Measurements from ENCODE around the gene TOX2. TPM values are rescaled to one million over a fixed set of nuclear protein-coding genes. Genes with fewer than 3 reads are reported as not detected.
A peak's percentile ranks its signal among the peaks of the same experiment; 100 is the strongest.

Gene TOX2
- total RNA-seq, 1 experiment from 2014 or later = 0.83 TPM

DNA sequence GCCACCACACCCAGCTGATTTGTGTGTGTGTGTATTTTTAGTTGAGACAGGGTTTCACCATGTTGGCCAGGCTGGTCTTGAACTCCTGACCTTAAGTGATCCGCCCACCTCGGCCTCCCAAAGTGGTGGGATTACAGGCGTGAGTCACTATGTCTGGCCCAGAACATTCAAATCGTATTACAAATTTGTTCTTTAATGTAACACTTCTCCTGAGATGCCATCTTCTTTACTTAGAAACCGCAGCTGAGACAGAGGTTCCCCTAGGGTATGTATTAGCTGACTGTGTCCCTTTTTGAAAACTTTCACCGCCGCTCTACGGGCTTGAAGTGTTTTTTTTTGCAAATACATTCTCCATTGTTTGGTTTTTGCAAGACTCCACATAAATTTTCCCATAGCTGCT is 62.6 kb downstream of the TOX2 start:
- peak; percentile 34 for DNase-seq (ENCODE audit: low spot score)

DNA sequence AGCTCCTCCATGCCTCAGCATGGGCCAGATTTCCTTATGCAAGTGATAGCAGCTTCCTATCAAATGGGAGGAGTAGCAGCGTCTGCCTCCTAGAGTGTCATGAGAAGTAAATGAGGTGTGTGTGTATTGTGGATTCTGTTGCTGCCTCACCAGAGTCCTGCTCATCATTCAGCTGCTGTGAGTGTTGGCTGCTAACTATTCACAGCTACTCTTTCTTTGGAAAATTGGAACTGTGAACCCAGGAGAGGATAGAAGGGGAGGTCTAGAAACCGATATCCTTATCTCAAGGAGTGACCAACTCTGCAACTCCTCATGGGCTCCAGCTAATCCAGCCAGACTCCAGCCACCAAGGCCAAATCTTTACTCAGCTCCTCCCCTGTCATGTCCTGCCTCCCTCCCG is 63.3 kb downstream of the TOX2 start:
- no peak for DNase-seq (ENCODE audit: low spot score)

DNA sequence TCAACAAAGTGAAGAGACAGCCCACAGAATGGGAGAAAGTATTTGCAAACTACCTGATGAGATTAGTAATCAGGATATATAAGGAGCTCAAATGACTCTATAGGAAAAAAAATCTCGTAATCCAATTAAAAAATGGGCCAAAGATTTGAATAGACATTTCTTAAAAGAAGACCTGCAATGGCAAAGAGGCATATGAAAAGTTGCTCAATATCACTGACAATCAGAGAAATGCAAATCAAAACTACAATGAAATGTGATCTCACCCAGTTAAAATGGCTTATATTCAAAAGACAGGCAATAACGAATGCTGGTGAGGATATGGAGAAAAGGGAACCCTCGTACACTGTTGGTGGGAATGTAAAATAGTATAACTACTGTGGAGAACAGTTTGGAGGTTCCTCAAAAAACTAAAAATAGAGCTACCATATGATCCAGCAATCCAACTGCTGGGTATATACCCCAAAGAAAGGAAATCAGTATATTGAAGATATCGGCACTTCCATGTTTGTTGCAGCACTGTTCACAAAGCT is 65.0 kb downstream of the TOX2 start:
- DNase-seq (ENCODE audit: low spot score) = no peak

DNA sequence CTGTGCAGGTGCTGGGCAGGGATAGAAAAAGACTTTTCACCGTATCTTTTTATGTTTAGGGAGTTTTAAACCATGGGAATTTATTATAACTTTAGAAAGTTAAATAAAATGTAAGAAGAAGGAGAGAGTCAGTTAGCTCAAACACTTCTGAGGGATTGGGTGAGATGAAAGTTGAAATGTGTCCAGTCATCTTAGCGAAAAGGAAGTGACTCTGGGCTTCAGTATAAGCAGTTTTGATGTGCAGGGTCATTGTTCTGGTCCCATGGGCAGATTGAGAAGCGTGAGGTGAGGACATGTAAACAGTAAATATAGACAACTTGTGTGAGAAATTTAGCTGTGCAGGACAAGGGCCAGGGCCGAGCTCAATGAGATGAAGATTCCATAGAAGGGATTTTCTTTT is 66.9 kb downstream of the TOX2 start:
- DNase-seq (ENCODE audit: low spot score) = no peak

DNA sequence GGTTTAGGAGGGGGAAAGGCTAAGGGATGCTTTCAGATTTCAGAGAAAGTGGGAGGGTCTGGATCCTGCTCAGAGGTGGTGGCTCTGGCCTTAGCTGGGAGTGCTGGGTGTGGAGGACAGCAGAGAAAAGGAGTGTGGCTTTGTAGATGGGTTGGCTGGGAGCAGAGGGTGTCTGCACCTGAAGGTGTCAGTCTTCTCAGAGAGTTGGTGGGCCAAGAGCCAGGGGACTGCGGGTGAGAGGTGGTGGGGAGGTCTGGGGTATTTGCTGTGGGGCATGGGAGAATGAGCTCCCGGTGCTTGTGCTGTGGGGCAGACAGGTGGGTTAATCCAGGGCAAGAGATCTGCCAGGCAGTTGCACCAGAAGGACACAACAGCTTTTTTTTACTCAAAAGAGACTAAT is 67.4 kb downstream of the TOX2 start:
- no peak for DNase-seq (ENCODE audit: low spot score)

DNA sequence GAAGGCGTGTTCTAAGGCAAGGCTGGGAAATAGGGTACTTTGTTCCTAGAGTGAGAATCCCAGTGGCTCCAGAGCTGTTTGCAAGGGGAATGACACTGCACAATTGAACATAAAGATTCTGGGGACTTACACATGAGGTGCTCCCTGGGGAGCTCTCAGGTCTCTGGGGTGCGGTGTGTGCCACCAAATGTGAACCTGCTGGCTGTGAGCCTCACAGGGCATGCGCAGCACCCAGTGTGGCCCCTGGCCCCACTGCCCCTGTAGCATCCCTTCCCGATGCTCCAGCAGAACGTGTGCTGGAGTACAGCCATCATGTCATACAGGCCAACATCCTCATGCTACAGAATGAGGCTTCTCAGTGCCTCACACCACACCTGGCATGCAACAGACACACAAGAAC is 68.2 kb downstream of the TOX2 start:
- no peak for DNase-seq (ENCODE audit: low spot score)

DNA sequence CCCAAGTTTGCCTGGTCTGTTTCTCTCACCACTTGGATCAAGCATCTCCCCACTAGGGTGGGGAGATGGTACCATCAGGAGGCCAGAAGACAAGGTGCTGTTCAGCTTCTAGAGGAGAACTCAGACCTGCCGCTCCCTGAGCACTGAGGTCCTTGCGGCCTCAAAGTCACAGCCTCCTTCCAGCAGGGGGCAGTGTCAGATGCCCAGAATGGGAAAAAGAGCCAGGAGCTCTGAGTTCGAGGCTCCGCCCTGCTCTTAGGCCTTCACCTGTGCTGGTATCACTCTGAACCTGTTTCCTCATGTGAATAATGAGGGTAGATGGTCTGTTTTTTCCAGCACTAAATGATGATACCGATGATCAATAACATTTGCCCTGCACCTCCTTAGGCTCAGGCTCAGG is 68.7 kb downstream of the TOX2 start:
- DNase-seq (ENCODE audit: low spot score) = no peak

DNA sequence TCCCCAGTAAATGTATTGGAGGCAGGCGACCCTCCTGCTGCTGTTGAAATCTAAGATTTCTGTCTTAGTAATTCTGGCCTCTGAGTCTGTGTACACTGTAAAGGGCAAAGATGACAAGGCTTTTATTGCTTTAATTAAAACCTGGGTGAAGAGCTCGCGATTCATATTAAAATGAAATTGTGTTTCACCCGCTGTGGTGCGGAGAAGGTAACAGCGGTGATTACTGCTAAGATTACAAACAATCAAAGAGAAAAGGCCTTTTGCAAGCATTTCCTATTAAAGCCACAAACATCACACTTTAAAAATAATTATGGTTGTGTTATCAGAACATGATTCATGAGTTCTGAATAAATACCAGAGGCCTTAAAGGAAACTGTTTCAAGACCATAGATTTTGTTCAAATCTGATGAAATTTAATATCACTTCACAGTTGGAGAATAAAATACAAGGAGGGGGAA is 69.3 kb downstream of the TOX2 start:
- no peak for DNase-seq (ENCODE audit: low spot score)

DNA sequence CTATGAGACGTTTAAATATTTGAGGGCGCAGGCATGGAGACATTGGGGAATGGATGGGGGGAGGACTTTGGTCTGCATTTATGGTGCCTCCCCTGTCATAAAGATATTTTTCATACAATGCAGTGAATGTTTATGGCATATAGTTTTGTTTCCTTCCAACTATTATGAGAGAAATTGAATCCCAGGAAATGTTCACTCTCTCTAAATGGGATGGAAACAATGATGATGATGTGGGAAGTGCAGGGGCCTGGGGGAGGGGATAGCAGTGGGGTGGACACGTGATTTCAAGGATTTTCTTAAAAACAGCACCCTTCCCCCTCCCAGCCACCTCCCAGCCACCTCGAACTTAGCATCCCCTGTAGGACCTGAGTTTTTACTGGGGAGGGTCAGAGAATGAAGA is 69.9 kb downstream of the TOX2 start:
- DNase-seq (ENCODE audit: low spot score) = no peak

DNA sequence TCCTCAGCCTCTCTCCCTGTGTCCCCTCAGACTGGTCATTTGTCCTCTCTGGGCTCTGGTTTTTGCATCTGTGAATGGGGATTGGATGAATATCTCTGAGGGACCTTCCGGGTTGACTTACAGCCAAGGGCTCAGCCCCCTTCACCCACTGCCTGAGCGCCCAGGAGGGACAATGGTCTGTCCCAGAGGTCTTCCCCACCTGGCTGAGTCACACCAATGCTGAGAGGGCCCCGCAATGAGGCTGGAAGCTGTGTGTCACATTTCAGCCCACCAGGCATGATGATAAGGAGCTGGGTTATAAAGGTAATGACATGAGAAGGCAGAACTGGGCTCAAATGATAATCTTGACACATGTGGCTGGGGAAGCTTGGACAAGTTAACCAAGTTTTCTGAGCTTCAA is 70.5 kb downstream of the TOX2 start:
- DNase-seq (ENCODE audit: low spot score) = no peak

DNA sequence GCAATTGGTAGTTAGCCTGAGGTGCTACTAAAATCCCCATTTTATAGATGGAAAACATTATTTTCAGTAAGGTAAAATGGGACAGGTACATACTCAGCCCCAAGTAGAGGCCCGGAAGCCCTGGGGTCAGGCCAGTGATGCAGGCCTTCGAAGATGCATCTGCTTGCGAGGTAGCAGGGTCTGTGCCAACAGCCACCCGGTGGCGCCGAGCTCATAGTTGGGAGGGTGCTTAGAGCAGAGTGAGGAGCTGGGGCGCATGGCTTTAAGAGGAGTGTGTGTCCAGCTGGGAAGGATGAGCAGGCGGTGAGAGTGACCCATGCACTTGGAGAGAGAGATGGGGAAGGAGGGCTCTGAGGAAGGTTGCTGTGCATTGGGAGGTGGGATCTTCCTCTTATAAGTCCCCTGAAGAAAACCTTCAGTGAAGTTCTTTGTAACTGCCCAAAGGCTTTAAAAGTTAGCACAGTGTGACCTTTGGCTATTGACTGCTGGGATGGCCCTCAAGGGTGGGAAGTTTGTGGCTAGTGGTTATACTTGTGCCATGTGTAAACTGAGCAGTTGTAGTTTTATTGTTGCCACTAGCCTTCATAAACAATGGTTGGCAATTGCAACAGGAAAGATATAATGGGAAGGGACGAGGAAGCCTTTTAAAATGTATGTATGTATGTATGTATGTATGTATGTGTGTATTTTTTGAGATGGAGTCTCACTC is 71.1 kb downstream of the TOX2 start:
- DNase-seq (ENCODE audit: low spot score) = no peak

DNA sequence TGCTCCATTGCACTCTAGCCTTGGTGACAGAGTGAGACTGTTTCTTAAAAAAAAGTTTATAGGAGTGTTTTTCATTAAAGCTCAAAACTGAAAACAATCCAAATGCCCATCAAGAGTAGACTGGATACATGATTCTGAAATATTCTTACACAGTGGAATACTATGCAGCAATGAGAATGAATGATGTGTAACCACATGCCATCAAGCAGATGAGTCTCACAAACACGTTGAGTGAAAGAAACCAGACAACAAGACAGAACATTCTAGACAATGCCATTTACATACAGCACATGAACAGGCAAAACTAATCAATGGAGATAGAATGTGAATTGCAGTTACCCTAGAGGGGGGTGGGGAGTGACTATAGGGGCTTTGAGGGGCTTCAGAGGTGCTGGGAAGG is 72.4 kb downstream of the TOX2 start:
- DNase-seq (ENCODE audit: low spot score) = no peak

DNA sequence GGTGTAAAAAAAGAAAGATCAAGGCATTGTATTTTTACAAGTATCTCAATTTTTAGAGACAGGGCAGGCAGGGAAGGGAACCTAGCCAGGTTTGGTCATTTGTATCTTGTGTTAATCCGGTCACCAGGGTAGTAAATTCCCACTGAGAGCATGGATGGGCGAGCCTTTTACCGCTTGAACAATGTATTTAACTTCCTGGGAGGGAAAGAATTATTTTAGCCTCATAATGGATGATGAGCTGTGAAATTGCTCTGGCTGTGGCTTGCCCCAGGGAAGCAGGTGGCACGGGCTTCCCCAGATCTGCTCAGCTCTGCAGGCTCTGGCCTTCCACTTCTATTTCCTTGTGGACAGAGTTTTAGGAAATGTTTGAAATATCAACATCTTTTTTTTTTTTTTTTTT is 72.9 kb downstream of the TOX2 start:
- DNase-seq (ENCODE audit: low spot score) = no peak

DNA sequence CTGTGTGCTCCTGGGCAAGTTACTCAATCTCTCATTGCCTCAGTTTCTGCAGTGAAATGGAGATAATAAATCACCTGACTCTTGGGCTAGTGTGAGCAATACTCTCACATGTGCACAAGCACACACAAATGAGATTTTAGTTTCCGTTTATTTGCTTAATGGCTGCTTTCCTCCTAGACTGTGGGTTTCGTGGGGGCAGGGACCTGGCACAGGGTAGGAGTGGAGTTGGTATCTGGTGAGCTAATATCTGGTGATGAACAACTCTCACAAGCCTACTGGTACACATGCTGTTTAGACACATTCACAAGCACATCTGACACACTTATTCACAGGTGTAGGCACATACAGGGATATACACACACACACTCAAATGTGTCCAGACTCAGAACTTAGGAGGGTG is 73.8 kb downstream of the TOX2 start:
- no peak for DNase-seq (ENCODE audit: low spot score)

DNA sequence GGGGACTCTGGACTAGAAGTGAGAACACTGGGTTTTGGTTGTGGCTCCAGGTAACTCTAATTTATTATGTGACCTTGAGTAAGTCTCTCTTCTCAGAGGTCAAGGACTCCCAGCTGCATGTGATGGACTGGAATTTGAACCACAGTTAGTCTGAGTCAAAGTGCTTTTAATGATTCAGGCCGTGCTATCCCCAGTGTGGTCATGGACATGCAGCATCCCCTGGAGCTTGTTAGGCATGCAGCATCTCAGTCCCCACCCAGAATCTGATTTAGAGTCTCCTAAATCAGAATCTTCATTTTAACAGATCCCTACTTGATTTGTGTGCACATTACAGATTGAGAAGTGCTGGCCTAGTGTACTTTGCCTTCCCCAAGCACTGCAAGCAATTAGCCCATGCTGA is 74.2 kb downstream of the TOX2 start:
- DNase-seq (ENCODE audit: low spot score) = no peak

DNA sequence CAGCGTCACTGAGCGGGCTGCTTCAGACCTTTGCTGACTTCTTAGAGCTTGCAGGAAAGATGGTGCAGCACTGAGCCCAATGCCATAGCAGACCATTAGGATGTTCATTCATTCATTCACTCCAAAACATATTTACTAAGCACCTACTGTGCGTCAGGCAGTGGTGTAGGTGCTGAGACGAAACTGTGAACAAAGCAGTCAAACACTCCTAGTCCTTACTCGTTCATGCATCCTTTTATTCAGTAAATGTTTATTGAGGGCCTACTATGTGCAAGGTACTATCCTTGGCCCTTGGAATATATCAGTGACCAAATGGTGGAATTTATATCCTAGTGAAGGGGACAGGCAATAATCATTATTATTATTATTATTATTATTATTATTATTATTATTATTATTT is 76.6 kb downstream of the TOX2 start:
- DNase-seq (ENCODE audit: low spot score) = no peak

DNA sequence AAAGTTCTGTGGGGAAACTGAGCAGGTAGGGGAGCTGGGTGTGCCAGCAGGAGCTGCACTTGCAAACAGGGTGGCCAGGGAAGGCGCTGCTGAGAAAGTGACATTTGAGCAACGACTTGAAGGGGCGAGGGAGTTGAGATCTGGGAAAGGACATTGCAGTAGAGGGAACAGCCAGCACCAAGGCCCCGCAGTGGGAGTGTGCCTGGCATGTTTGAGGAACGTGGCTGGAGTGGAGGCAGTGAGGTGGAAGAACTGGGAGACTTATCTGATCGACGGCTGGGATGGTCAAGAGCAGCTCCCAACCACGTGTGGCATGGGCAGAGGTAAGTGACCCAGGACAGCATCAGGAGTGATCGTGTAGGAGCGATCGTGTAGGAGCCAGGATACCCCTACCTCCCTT is 77.3 kb downstream of the TOX2 start:
- DNase-seq (ENCODE audit: low spot score) = no peak

DNA sequence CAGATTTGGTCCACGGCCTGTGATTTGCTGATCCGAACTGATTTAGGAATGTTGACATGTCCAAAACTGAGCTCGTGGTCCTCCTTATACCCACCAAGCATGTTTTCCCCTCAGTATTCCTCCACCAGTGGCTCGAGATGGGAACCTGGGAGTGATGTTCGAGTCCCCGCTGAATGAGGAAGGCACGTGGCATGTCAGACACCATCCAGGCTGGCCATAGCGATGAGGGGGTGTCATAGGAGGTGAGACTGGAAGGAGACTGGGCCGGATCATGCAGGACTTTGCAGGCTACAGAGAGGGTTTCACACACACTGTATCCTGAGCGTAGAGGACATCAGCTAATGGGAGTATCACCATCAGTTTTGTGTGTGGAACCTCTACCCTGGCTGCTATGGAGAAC is 78.2 kb downstream of the TOX2 start:
- no peak for DNase-seq (ENCODE audit: low spot score)

DNA sequence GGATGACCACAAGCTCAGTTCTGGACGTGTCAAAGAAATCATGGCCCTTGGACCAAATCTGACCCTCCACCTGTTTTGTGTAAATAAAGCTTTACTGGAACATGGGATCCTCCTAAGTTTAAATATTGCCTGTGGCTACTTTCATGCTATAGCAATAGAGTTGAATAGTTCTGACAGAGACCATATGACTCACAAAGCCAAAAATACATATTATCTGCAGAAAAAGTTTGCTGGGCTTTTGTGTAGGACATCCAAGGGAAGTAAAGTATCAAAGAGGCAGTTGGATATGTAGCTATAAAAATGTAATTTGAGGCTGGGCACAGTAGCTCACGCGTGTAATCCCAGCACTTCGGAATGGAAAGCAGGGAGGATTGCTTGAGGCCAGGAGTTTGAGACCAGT is 78.9 kb downstream of the TOX2 start:
- no peak for DNase-seq (ENCODE audit: low spot score)

DNA sequence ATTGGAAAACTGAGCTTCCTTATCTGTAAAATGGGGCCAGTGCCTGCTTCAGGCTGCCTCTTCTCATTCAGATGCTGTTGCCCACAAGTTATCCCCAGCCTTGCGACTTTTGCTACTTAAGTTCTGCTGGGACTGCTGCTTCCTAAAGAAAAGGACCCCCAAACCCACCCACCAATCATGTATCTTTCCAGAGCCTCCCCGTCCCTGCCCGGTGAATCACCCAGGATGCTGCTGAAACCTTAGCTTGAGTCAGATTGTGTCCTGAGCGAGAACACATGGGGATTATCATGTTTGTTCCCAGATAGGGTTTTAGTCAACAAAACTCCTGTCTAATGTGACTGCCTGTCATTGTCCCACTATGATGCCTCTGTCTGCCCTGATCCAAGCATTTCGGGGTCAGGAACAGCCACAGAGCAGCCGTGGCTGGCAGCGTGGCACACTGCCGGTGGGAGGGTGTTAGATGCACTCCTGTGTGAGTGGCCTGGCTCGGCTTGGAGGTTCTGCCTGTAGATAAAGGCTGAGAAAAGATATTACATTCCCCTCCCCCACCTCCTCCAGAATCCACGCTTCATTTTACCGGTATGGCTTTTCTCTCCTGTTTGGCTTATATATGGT is 79.9 kb downstream of the TOX2 start:
- DNase-seq (ENCODE audit: low spot score) = no peak

DNA sequence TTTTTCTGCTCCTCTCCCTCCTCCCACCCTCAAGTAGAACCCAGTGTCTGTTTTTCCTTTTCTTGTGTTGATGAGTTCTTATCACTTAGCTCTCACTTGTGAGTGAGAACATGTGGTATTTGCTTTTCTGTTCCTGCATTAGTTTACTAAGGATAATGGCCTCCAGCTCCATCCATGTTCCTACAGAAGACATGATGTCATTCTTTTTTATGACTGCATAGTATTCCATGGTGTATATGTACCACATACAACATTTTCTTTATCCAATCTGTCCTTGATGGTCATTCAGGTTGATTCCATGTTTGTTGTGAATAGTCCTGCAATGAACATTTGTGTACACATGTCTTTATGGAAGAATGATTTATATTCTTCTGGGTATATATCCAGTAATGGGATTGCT is 81.0 kb downstream of the TOX2 start:
- DNase-seq (ENCODE audit: low spot score) = no peak

DNA sequence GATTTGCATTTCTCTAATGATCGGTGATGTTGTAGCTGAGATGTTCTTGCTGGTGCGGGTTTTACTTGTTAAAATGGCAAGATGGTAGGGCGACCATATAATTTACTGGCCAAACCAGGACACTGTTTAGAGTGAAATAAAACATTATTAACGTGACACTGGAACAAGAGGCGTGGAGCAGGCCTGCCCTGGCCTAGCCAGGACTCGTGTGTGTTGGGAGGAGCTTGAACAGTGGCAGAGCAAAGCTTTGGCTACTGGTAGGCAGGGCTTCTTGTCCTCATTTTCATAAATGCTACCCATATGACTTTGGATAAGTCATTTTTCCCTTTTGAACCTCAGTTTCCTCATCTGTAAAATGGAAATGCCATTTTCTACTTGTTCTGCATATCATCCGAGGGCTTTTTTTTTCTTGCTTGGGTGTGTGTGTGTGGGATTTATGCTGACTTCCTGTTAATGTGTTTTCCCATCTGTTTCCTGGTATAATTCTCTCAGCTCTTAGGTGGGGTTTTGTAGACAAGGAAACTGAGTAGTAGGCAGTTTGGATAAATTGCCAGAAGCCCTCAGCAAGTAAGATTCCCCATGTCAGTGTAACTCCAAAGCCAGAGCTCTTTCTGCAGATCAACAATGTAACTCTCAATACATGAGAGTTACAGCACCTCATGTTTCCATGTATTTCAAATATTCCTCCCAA is 81.7 kb downstream of the TOX2 start:
- no peak for DNase-seq (ENCODE audit: low spot score)

DNA sequence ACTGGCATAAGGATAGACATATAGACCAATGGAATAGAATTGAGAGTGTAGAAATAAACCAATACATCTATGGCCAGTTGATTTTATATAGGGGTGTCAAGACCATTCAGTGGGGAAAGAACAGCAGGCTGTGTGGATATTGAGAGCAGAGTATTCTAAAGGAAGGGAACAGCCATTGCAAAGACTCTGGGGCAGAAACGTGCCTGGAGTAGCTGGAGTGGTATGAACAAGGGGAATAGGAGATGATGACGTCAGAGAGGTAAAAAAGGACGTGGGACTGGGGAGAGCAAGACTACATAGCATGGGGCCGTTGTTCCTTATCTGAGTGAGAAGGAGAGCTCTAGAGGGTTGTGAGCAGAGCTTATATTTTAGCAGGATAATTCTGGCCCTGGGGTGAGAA is 85.2 kb downstream of the TOX2 start:
- DNase-seq (ENCODE audit: low spot score) = no peak
